ENCODE measurements around the gene UQCC3. TPM values are rescaled to one million over a fixed set of nuclear protein-coding genes. Genes with fewer than 3 reads are reported as not detected.

UQCC3 gene
- total and polyA plus RNA-seq, 9 of the 15 experiments (the other 6 are each of a cell fraction or from before 2014, with no cell fraction given), result 3.3 to 44.3 (median 8.0) TPM

DNA sequence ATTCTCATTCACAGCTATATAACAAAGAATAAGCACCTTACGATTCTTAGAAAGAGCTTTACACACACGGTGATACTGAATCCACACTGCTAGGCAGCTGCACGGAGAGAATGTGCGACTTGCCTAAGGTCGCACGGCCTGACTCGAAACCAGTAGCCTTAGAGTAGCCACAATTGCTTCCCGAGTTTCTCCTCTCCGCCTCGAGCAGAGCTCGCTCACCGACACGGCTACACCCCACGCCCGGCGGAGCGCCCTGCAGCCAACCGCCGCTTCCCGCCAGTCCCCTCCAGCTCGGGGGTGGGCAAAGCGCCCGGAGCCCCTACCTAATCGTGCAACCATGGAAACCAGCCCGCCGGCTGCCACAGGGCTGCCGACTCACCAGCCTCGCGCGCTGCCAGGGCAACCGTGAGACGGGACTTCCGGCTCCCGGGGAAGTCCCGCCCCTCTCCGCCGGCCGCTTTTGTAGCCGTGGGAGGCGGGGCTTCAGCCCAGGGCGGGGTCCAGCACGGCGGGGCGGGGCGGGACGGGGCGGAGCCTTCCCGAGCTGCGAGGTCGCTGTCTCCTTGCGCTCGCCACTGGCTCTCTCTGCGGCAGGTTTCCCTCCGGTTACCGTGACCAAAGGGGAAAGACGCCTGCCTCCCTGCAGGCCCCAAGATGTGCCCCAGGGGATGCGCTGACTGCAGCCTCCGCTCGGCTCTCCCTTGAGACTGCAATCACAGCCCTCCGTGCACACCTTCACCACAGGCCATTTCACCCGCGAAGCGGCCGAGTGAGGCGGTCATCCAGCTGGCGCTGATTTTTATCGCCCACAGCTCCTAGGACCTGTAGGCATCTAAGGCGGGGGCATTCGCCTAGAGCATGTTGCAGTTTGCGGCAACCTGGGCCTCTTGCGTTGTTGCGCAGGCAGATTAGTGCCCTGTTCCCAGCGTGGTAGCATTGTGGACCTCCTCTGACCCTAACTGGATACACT, 34.7 kb downstream of the UQCC3 start (continued):
- TF ChIP-seq, protein P1, sequence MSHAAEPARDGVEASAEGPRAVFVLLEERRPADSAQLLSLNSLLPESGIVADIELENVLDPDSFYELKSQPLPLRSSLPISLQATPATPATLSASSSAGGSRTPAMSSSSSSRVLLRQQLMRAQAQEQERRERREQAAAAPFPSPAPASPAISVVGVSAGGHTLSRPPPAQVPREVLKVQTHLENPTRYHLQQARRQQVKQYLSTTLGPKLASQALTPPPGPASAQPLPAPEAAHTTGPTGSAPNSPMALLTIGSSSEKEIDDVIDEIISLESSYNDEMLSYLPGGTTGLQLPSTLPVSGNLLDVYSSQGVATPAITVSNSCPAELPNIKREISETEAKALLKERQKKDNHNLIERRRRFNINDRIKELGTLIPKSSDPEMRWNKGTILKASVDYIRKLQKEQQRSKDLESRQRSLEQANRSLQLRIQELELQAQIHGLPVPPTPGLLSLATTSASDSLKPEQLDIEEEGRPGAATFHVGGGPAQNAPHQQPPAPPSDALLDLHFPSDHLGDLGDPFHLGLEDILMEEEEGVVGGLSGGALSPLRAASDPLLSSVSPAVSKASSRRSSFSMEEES (CRISPR knock-in tag; IDR thresholded peaks at IDR 0.05), result no peak
- TF ChIP-seq, protein P2, sequence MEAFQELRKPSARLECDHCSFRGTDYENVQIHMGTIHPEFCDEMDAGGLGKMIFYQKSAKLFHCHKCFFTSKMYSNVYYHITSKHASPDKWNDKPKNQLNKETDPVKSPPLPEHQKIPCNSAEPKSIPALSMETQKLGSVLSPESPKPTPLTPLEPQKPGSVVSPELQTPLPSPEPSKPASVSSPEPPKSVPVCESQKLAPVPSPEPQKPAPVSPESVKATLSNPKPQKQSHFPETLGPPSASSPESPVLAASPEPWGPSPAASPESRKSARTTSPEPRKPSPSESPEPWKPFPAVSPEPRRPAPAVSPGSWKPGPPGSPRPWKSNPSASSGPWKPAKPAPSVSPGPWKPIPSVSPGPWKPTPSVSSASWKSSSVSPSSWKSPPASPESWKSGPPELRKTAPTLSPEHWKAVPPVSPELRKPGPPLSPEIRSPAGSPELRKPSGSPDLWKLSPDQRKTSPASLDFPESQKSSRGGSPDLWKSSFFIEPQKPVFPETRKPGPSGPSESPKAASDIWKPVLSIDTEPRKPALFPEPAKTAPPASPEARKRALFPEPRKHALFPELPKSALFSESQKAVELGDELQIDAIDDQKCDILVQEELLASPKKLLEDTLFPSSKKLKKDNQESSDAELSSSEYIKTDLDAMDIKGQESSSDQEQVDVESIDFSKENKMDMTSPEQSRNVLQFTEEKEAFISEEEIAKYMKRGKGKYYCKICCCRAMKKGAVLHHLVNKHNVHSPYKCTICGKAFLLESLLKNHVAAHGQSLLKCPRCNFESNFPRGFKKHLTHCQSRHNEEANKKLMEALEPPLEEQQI (IDR thresholded peaks at IDR 0.05), result no peak
- peak; percentile 51; the same call in 1 of the 2 replicates for TF ChIP-seq ZNF436 (CRISPR knock-in tag; IDR thresholded peaks at IDR 0.05)
- TF ChIP-seq ZNF785 (CRISPR knock-in tag; IDR thresholded peaks at IDR 0.05), result no peak
- TF ChIP-seq XRCC4 (IDR thresholded peaks at IDR 0.05; ENCODE audit: extremely low read depth, insufficient read depth, insufficient read length), result no peak
- no peak for TF ChIP-seq ZNF232 (CRISPR knock-in tag; IDR thresholded peaks at IDR 0.05)
- TF ChIP-seq POLR3G (IDR thresholded peaks at IDR 0.05; ENCODE audit: extremely low read depth, insufficient read length, insufficient replicate concordance), result no peak
- no peak; a peak in 1 of 4 replicates for TF ChIP-seq KDM4B (IDR thresholded peaks at IDR 0.05; ENCODE audit: borderline replicate concordance in 2 of 2, low read depth in 1 of 2)
- no peak for TF ChIP-seq ZNF79 (CRISPR knock-in tag; IDR thresholded peaks at IDR 0.05; ENCODE audit: low read depth)
- no peak for TF ChIP-seq PTBP1 (IDR thresholded peaks at IDR 0.05; ENCODE audit: low read depth, low read length)
- TF ChIP-seq PPARD (CRISPR knock-in tag; IDR thresholded peaks at IDR 0.05), result no peak
- TF ChIP-seq BRD9 (IDR thresholded peaks at IDR 0.05; ENCODE audit: low read depth, partially characterized antibody), result no peak
- TF ChIP-seq NCOR1 (IDR thresholded peaks at IDR 0.05), result no peak
- no peak for TF ChIP-seq CBX5 (IDR thresholded peaks at IDR 0.05; ENCODE audit: borderline replicate concordance, low read depth)
- no peak for TF ChIP-seq COPS2 (conservative IDR thresholded peaks at IDR 0.05)
- no peak; the same call in 1 of the 2 replicates for TF ChIP-seq BHLHE40 (IDR thresholded peaks at IDR 0.05; ENCODE audit: low read length)
- TF ChIP-seq, protein P3, sequence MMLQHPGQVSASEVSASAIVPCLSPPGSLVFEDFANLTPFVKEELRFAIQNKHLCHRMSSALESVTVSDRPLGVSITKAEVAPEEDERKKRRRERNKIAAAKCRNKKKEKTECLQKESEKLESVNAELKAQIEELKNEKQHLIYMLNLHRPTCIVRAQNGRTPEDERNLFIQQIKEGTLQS (IDR thresholded peaks at IDR 0.05), result no peak
- TF ChIP-seq, protein P3 (CRISPR knock-in tag; conservative IDR thresholded peaks at IDR 0.05), result no peak
- no peak for TF ChIP-seq ZNF57 (CRISPR knock-in tag; IDR thresholded peaks at IDR 0.05)
- 0 out of 2 replicates have a peak, but pooled peaks have one; percentile 16 for TF ChIP-seq JUND (IDR thresholded peaks at IDR 0.05; ENCODE audit: borderline replicate concordance, low read depth, low read length)
- no peak for TF ChIP-seq JUND (tag; IDR thresholded peaks at IDR 0.05; ENCODE audit: borderline replicate concordance, low read depth, low read length)
- no peak for TF ChIP-seq LEF1 (IDR thresholded peaks at IDR 0.05)
- no peak for TF ChIP-seq HIVEP1 (CRISPR knock-in tag; IDR thresholded peaks at IDR 0.05)
